ENCODE data around the gene EXOC4.

GRCh38 chr7:133858311-133858710 is 605.4 kb downstream of the EXOC4 start:
- TF ChIP-seq POLR2A (IDR thresholded peaks at IDR 0.05; ENCODE audit: low read depth, low read length), result no peak
- no peak for TF ChIP-seq CTCF (IDR thresholded peaks at IDR 0.05; ENCODE audit: extremely low read depth in 1 of 2, insufficient read depth in 1 of 2, low read depth in 1 of 2, low read length in 2 of 2)
- TF ChIP-seq JUN (IDR thresholded peaks at IDR 0.05; ENCODE audit: borderline replicate concordance, insufficient read depth, insufficient read length, low read depth), result no peak
- TF ChIP-seq EZH2 (IDR thresholded peaks at IDR 0.05; ENCODE audit: borderline replicate concordance, low read depth, low read length, severe bottlenecking), result no peak
